ENCODE data around the gene LONP1.
A peak's percentile ranks its signal among the peaks of the same experiment; 100 is the strongest.
"Not testable (repeated sequence)": the region's sequence is repeated elsewhere in the genome, so short reads cannot be mapped to it uniquely, and the experiment has no call there.

Gene LONP1

GRCh38 chr19:5693195-5694166, 26.5 kb downstream of the LONP1 start:
- no peak for DNase-seq

GRCh38 chr19:5692723-5693194, 27.2 kb downstream of the LONP1 start:
- no peak for DNase-seq

GRCh38 chr19:5691822-5692722, 27.9 kb downstream of the LONP1 start:
- peak in 1 of 2 experiments; percentile 29 for DNase-seq

GRCh38 chr19:5690955-5691821, 28.8 kb downstream of the LONP1 start:
- peak in 1 of 2 experiments; percentile 74 for DNase-seq

GRCh38 chr19:5690125-5690954, 29.6 kb downstream of the LONP1 start, which contains the start of gene RPL36:
Gene RPL36 (plus strand): TSS chr19:5690295. CDS start chr19:5690508, 213 bp downstream.
- peak; percentile 94 to 99 for DNase-seq

- not testable (repeated sequence) for DNase-seq
Observed at GRCh38 chr19:5688262-5688881, 31.6 kb downstream of the LONP1 start.

- DNase-seq: no peak
Observed at GRCh38 chr19:5687360-5688198, 32.4 kb downstream of the LONP1 start.

GRCh38 chr19:5686647-5687359, 33.1 kb downstream of the LONP1 start:
- peak; percentile 93 to 98 for DNase-seq

GRCh38 chr19:5686326-5686646, 33.7 kb downstream of the LONP1 start:
- no peak for DNase-seq

GRCh38 chr19:5684694-5685430, 35.1 kb downstream of the LONP1 start:
- no peak for DNase-seq

- no peak for DNase-seq
Observed at GRCh38 chr19:5683177-5683886, 36.6 kb downstream of the LONP1 start.

- no peak for DNase-seq
Observed at GRCh38 chr19:5682107-5682482, 37.9 kb downstream of the LONP1 start.

- no peak for DNase-seq
Observed at GRCh38 chr19:5681391-5682106, 38.4 kb downstream of the LONP1 start.

- peak; percentile 99 to 100 for DNase-seq
Observed at GRCh38 chr19:5680437-5681368, 39.2 kb downstream of the LONP1 start, which contains the start of the genes HSD11B1L and MICOS13. Gene HSD11B1L (plus strand): TSS chr19:5681027. CDS start chr19:5684833, 3,806 bp downstream. Gene MICOS13 (minus strand): TSS chr19:5680516. CDS start chr19:5680486, 30 bp downstream.

GRCh38 chr19:5680084-5680436, 39.9 kb downstream of the LONP1 start:
- DNase-seq: no peak
